ENCODE results near the gene EIF4E2. TPM values are rescaled to one million over a fixed set of nuclear protein-coding genes. Genes with fewer than 3 reads are reported as not detected.

Gene EIF4E2
- total RNA-seq, 1 donor from 2014 or later: 112 TPM

GRCh38 chr2:232613538-232614134 is 63.1 kb downstream of the EIF4E2 start:
- H3K27me3 Mint-ChIP-seq (ENCODE audit: low read depth, unreplicated experiment): no peaks in the 10 kb centered on the region
- TF ChIP-seq, protein P1, sequence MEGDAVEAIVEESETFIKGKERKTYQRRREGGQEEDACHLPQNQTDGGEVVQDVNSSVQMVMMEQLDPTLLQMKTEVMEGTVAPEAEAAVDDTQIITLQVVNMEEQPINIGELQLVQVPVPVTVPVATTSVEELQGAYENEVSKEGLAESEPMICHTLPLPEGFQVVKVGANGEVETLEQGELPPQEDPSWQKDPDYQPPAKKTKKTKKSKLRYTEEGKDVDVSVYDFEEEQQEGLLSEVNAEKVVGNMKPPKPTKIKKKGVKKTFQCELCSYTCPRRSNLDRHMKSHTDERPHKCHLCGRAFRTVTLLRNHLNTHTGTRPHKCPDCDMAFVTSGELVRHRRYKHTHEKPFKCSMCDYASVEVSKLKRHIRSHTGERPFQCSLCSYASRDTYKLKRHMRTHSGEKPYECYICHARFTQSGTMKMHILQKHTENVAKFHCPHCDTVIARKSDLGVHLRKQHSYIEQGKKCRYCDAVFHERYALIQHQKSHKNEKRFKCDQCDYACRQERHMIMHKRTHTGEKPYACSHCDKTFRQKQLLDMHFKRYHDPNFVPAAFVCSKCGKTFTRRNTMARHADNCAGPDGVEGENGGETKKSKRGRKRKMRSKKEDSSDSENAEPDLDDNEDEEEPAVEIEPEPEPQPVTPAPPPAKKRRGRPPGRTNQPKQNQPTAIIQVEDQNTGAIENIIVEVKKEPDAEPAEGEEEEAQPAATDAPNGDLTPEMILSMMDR (IDR thresholded peaks at IDR 0.05; ENCODE audit: insufficient read depth, low read depth, low read length): no peak
- no peaks in the 10 kb centered on the region for H3K9me3 Mint-ChIP-seq (ENCODE audit: unreplicated experiment)
- FAIRE-seq: no peak
- Histone ChIP-seq H4K20me1 (ENCODE audit: insufficient read depth, low read length) (no peaks in the 10 kb centered on the region), H3K4me1 (ENCODE audit: insufficient read depth, low read length) (peaks cover 7% of the 10 kb centered on the region), H3K36me3 (ENCODE audit: insufficient read depth, low read length) (no peaks in the 10 kb centered on the region), H3K27ac (ENCODE audit: low read depth, low read length) (no peak overlapping the region), H3K27me3 (ENCODE audit: insufficient read depth, low read length) (no peaks in the 10 kb centered on the region), H3K9ac (ENCODE audit: low read length) (no peak overlapping the region), H2AFZ (ENCODE audit: low read depth, low read length) (no peak overlapping the region), H3K4me3 (ENCODE audit: insufficient read depth, low read depth, low read length) (no peak overlapping the region), H3K9me3 (ENCODE audit: insufficient read depth, low read depth, low read length) (no peaks in the 10 kb centered on the region), H3K4me2 (ENCODE audit: low read length) (no peak overlapping the region), H3K79me2 (ENCODE audit: insufficient read depth, low read length) (no peaks in the 10 kb centered on the region)
- no peaks in the 10 kb centered on the region for H3K4me1 Mint-ChIP-seq (ENCODE audit: low read depth, unreplicated experiment)
- DNase-seq (ENCODE audit: low read depth): no peak
- no peak overlapping the region for H3K27ac Mint-ChIP-seq (ENCODE audit: unreplicated experiment)
- H3K4me3 Mint-ChIP-seq (ENCODE audit: unreplicated experiment): no peak overlapping the region
- no peaks in the 10 kb centered on the region for H3K36me3 Mint-ChIP-seq (ENCODE audit: low read depth, unreplicated experiment)

DNA sequence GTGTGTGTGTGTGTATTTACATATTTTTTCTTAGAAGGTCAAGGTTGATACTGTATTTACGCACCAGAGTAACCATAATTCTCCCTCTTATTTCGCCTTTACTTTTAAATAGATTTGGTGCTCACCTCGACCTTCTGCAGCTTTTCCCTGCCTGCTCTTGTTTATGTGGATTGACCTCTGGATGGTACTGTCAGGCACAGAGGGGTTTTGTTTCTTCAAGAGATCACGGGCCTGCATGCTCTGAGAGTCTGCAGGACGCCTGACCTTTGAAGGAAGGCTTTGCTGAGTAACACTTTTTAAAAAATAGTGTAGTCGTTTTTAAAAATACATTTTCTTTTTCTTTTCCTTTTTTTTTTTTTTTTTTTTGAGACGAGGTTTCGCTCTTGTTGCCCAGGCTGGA is 64.8 kb downstream of the EIF4E2 start:
- peaks cover 7% of the 10 kb centered on the region for H3K4me1 ChIP-seq (ENCODE audit: insufficient read depth, low read length)
- no peak overlapping the region for H3K4me3 ChIP-seq (ENCODE audit: insufficient read depth, low read depth, low read length)
- TF ChIP-seq EZH2 (IDR thresholded peaks at IDR 0.05; ENCODE audit: insufficient read depth, low read length): no peak
- H2AFZ ChIP-seq (ENCODE audit: low read depth, low read length): no peak overlapping the region
- H3K79me2 ChIP-seq (ENCODE audit: insufficient read depth, low read length): no peaks in the 10 kb centered on the region
- no peaks in the 10 kb centered on the region for H3K27me3 ChIP-seq (ENCODE audit: insufficient read depth, low read length)
- Mint-ChIP-seq H3K36me3 (ENCODE audit: low read depth, unreplicated experiment) (no peaks in the 10 kb centered on the region), H3K4me3 (ENCODE audit: unreplicated experiment) (no peak overlapping the region), H3K9me3 (ENCODE audit: unreplicated experiment) (no peaks in the 10 kb centered on the region), H3K27ac (ENCODE audit: unreplicated experiment) (no peak overlapping the region), H3K27me3 (ENCODE audit: low read depth, unreplicated experiment) (no peaks in the 10 kb centered on the region), H3K4me1 (ENCODE audit: low read depth, unreplicated experiment) (no peaks in the 10 kb centered on the region)
- no peak overlapping the region for H3K9ac ChIP-seq (ENCODE audit: low read length)
- H3K27ac ChIP-seq (ENCODE audit: low read depth, low read length): no peak overlapping the region
- H3K4me2 ChIP-seq (ENCODE audit: low read length): no peak overlapping the region
- no peaks in the 10 kb centered on the region for H4K20me1 ChIP-seq (ENCODE audit: insufficient read depth, low read length)
- FAIRE-seq: no peak
- no peaks in the 10 kb centered on the region for H3K36me3 ChIP-seq (ENCODE audit: insufficient read depth, low read length)
- DNase-seq (ENCODE audit: low read depth): no peak
- no peaks in the 10 kb centered on the region for H3K9me3 ChIP-seq (ENCODE audit: insufficient read depth, low read depth, low read length)

Other genes with a start within 250 kb of the EIF4E2 start
- 0.32 TPM in 1 of 2 replicates, not detected in the other for gene ALPP, start 171.9 kb upstream of the EIF4E2 start, total RNA-seq
- gene ALPG, start 143.8 kb upstream of the EIF4E2 start, total RNA-seq: 0.19 and 0.27 TPM in 2 replicates
- gene ALPI, start 94.5 kb upstream of the EIF4E2 start, total RNA-seq: not detected in 2 replicates
- 0.14 TPM in 1 of 2 replicates, not detected in the other for gene ECEL1, start 62.9 kb upstream of the EIF4E2 start, total RNA-seq
- gene PRSS56, start 30.3 kb upstream of the EIF4E2 start, total RNA-seq: not detected in 2 replicates
- gene CHRND, start 24.5 kb upstream of the EIF4E2 start, total RNA-seq: not detected in 2 replicates
- gene CHRNG, start 11.0 kb upstream of the EIF4E2 start, total RNA-seq: not detected in 2 replicates
- gene TIGD1, start 132 bp upstream of the EIF4E2 start, total RNA-seq: 6.5 and 6.7 TPM in 2 replicates
- gene EFHD1, start 82.9 kb downstream of the EIF4E2 start, total RNA-seq: 15.7 and 18.8 TPM in 2 replicates
- gene GIGYF2, start 146.6 kb downstream of the EIF4E2 start, total RNA-seq: 40.9 and 47.1 TPM in 2 replicates
- gene KCNJ13, start 225.9 kb downstream of the EIF4E2 start, total RNA-seq: not detected in 2 replicates

Data from astrocyte (in vitro differentiated cells and primary cell).